HepG2 (cell line): ENCODE measurements around the gene C2orf49. TPM values are rescaled to one million over a fixed set of nuclear protein-coding genes. Genes with fewer than 3 reads are reported as not detected.
A peak's percentile ranks its signal among the peaks of the same experiment; 100 is the strongest.

Source experiments
- ADNP ChIP-seq: sonication (generic); formaldehyde crosslinking; IDR thresholded peaks from 2 replicates; pipeline ENCODE4 v1.4.0; 2020; ENCODE audit warnings: missing genetic modification reagents
- FOXA1 ChIP-seq, 2 experiments: fragments of 450-650 bp in 1 of 2; sonication (generic) in 1 of 2; formaldehyde crosslinking in 1 of 2; IDR thresholded peaks; 2 replicates each; pipeline versions ENCODE4 v1.4.0 to v1.6.1; 2016 to 2020; ENCODE audit warnings: missing genetic modification reagents in 1 of 2
- GABPA ChIP-seq, 2 experiments: IDR thresholded peaks; 2 replicates each; pipeline ENCODE4 v1.6.1; 2011 to 2016; ENCODE audit warnings: low read depth in 2 of 2, low read length in 1 of 2, missing biosample characterization in 1 of 2, missing genetic modification characterization in 1 of 2
- GABPB1 ChIP-seq: IDR thresholded peaks from 2 replicates; pipeline ENCODE4 v1.6.1; 2016; ENCODE audit warnings: mild to moderate bottlenecking, missing genetic modification reagents, moderate library complexity, missing compliant biosample characterization
- HNF1B ChIP-seq: sonication (generic); formaldehyde crosslinking; IDR thresholded peaks from 2 replicates; pipeline ENCODE4 v1.5.1; 2020; ENCODE audit warnings: mild to moderate bottlenecking, moderate library complexity, missing genetic modification reagents
- HNRNPL ChIP-seq: fragments of 200-400 bp; formaldehyde crosslinking; IDR thresholded peaks from 2 replicates; pipeline ENCODE4 v1.6.1; 2017; ENCODE audit warnings: mild to moderate bottlenecking, low read depth, low read length
- IRX3 ChIP-seq: sonication (generic); formaldehyde crosslinking; IDR thresholded peaks from 2 replicates; pipeline ENCODE4 v1.8.1; 2023; ENCODE audit warnings: mild to moderate bottlenecking, low read depth, missing genetic modification reagents, borderline replicate concordance
- JUND ChIP-seq: sonication (generic); formaldehyde crosslinking; IDR thresholded peaks from 2 replicates; pipeline ENCODE4 v1.8.0; 2022; ENCODE audit warnings: mild to moderate bottlenecking, missing genetic modification reagents
- KAT2B ChIP-seq: fragments of 150-350 bp; IDR thresholded peaks from 2 replicates; pipeline ENCODE4 v1.6.1; 2014; ENCODE audit warnings: low read depth, low read length, borderline replicate concordance
- KDM5B ChIP-seq: sonication (generic); formaldehyde crosslinking; IDR thresholded peaks from 2 replicates; pipeline ENCODE4 v1.4.0; 2020; ENCODE audit warnings: missing genetic modification reagents, mild to moderate bottlenecking, borderline replicate concordance
- NPAS2 ChIP-seq: sonication (generic); formaldehyde crosslinking; IDR thresholded peaks from 2 replicates; pipeline ENCODE4 v1.8.0; 2022; ENCODE audit warnings: mild to moderate bottlenecking, missing genetic modification reagents, borderline replicate concordance
- PHF20 ChIP-seq: sonication (generic); formaldehyde crosslinking; IDR thresholded peaks from 2 replicates; pipeline ENCODE4 v1.5.0; 2020; ENCODE audit warnings: mild to moderate bottlenecking, missing genetic modification reagents
- POLR2AphosphoS5 ChIP-seq: IDR thresholded peaks from 2 replicates; pipeline ENCODE4 v1.6.1; 2012; ENCODE audit warnings: low read depth, low read length
- RFX3 ChIP-seq: IDR thresholded peaks from 2 replicates; pipeline ENCODE4 v1.6.1; 2016; ENCODE audit warnings: missing biosample characterization, missing genetic modification reagents
- SRSF9 ChIP-seq: fragments of 200-400 bp; formaldehyde crosslinking; IDR thresholded peaks from 2 replicates; pipeline ENCODE4 v1.6.1; 2018; ENCODE audit warnings: borderline replicate concordance, mild to moderate bottlenecking, low read depth, low read length; ENCODE audit not compliant: insufficient read depth, poor library complexity, severe bottlenecking
- TEAD3 ChIP-seq: optimal IDR thresholded peaks from 2 replicates; pipeline ENCODE3; 2016; ENCODE audit warnings: borderline replicate concordance
- TOPORS ChIP-seq: sonication (generic); formaldehyde crosslinking; IDR thresholded peaks from 2 replicates; pipeline ENCODE4 v1.8.0; 2023; ENCODE audit warnings: mild to moderate bottlenecking, missing genetic modification reagents
- ZKSCAN1 ChIP-seq: fragments of 150-350 bp; IDR thresholded peaks from 2 replicates; pipeline ENCODE4 v1.6.1; 2014; ENCODE audit warnings: low read length
- ZNF207 ChIP-seq: fragments of 450-650 bp; IDR thresholded peaks from 2 replicates; pipeline ENCODE4 v1.6.1; 2016; ENCODE audit warnings: antibody characterized with exemption, borderline replicate concordance
- ZNF275 ChIP-seq: sonication (generic); formaldehyde crosslinking; IDR thresholded peaks from 2 replicates; pipeline ENCODE4 v1.8.0; 2022; ENCODE audit warnings: missing genetic modification reagents, mild to moderate bottlenecking, inconsistent platforms, borderline replicate concordance
- ZNF281 ChIP-seq: sonication (generic); formaldehyde crosslinking; IDR thresholded peaks from 2 replicates; pipeline ENCODE4 v1.4.0; 2020; ENCODE audit warnings: missing genetic modification reagents, borderline replicate concordance
- ZNF432 ChIP-seq: sonication (generic); formaldehyde crosslinking; IDR thresholded peaks from 2 replicates; pipeline ENCODE4 v1.5.0; 2020; ENCODE audit warnings: missing genetic modification reagents, mild to moderate bottlenecking, borderline replicate concordance
- ZNF510 ChIP-seq: sonication (generic); formaldehyde crosslinking; IDR thresholded peaks from 2 replicates; pipeline ENCODE4 v1.4.0; 2020; ENCODE audit warnings: low read depth, mild to moderate bottlenecking, missing genetic modification reagents
- ZNF577 ChIP-seq: sonication (generic); formaldehyde crosslinking; IDR thresholded peaks from 2 replicates; pipeline ENCODE4 v1.4.0; 2020; ENCODE audit warnings: mild to moderate bottlenecking, low read depth, missing genetic modification reagents, borderline replicate concordance
- polyA plus RNA-seq, 8 experiments: library from polyadenylated mRNA; depleted of rRNA in 3 of 8; stranded (reverse) in 7 of 8; unstranded in 1 of 8; fragments of >200 nt; fragmentation: Illumina TruSeq in 4 of 8; extraction: Trizol in 4 of 8; gene quantifications; 2 replicates each; pipeline versions ENCODE4 v1.2.1 to v1.2.3, GENCODE V29; 2011 to 2016; ENCODE audit warnings: low read depth in 4 of 8, missing spikeins in 1 of 8, mixed read lengths in 1 of 8; ENCODE audit not compliant: insufficient read depth in 1 of 8
- total RNA-seq, 5 experiments: library from RNA; depleted of rRNA; stranded (reverse); fragments of >200 nt; fragmentation: Illumina TruSeq; extraction: Trizol; gene quantifications; 2 replicates each; pipeline ENCODE4 v1.2.3, GENCODE V29; 2016; ENCODE audit warnings: low read depth in 1 of 5

The C2orf49 gene
- total and polyA plus RNA-seq, 2 of the 13 experiments (the other 11 are each of a cell fraction or from before 2014, with no cell fraction given) = 24.7 to 28.8 TPM

GRCh38 chr2:105337122-105338019 is at the start of gene C2orf49 (continued):
- TF ChIP-seq ZNF281 (CRISPR knock-in tag) = no peak
- TF ChIP-seq RFX3 = peak; percentile 68
- TF ChIP-seq ADNP (CRISPR knock-in tag) = no peak
- no peak for TF ChIP-seq FOXA1 (IDR thresholded peaks at IDR 0.05)
- no peak; the same call in 1 of the 2 replicates for TF ChIP-seq FOXA1 (CRISPR knock-in tag; IDR thresholded peaks at IDR 0.05)
- no peak for TF ChIP-seq NPAS2 (CRISPR knock-in tag)
- TF ChIP-seq HNRNPL = no peak
- TF ChIP-seq IRX3 (CRISPR knock-in tag) = no peak; the same call in 1 of the 2 replicates
- TF ChIP-seq JUND = peak; percentile 64; the same call in 1 of the 2 replicates
- TF ChIP-seq TOPORS (CRISPR knock-in tag) = no peak
- 0 out of 2 replicates have a peak, but pooled peaks have one; percentile 60 for TF ChIP-seq ZNF510 (CRISPR knock-in tag)
- TF ChIP-seq ZNF275 (CRISPR knock-in tag) = 0 out of 2 replicates have a peak, but pooled peaks have one; percentile 34
- TF ChIP-seq GABPB1 (CRISPR knock-in tag) = peak; percentile 98
- TF ChIP-seq PHF20 (CRISPR knock-in tag) = peak; percentile 99
- no peak for TF ChIP-seq KAT2B
- TF ChIP-seq ZNF432 (CRISPR knock-in tag) = no peak
- no peak for TF ChIP-seq ZNF207
- no peak for TF ChIP-seq ZKSCAN1
- no peak for TF ChIP-seq ZNF577 (CRISPR knock-in tag)
- peak; percentile 91 for TF ChIP-seq HNF1B
- TF ChIP-seq KDM5B (CRISPR knock-in tag) = peak; percentile 80; the same call in 1 of the 2 replicates
- peak; percentile 87 for TF ChIP-seq TEAD3
- peak; percentile 88 for TF ChIP-seq GABPA (IDR thresholded peaks at IDR 0.05; ENCODE audit: low read depth, low read length)
- peak; percentile 96 for TF ChIP-seq GABPA (CRISPR knock-in tag; IDR thresholded peaks at IDR 0.05; ENCODE audit: low read depth)
- TF ChIP-seq POLR2AphosphoS5 = peak; percentile 84
- TF ChIP-seq SRSF9 = no peak
